ENCODE measurements around the gene TFPI2. TPM values are rescaled to one million over a fixed set of nuclear protein-coding genes. Genes with fewer than 3 reads are reported as not detected.

Gene TFPI2
- total RNA-seq, 1 experiment from 2014 or later = 6.1 TPM

- Histone ChIP-seq H3K27me3 (replicated peaks; ENCODE audit: insufficient read depth, low read depth, low read length, poor library complexity) (no peaks in the 10 kb centered on the region), H3K9me3 (ENCODE audit: low read depth, low read length, poor library complexity, severe bottlenecking) (no peaks in the 10 kb centered on the region), H3K4me1 (ENCODE audit: insufficient read depth, low read length, poor library complexity, severe bottlenecking) (peaks cover 28% of the 10 kb centered on the region), H3K27ac (ENCODE audit: low read depth, low read length, poor library complexity, severe bottlenecking) (no peak overlapping the region), H3K4me3 (ENCODE audit: low read depth, low read length, poor library complexity, severe bottlenecking) (no peak overlapping the region), H3K36me3 (ENCODE audit: insufficient read depth, low read length, poor library complexity, severe bottlenecking) (peaks cover 3% of the 10 kb centered on the region)
- TF ChIP-seq EZH2 (IDR thresholded peaks at IDR 0.05; ENCODE audit: borderline replicate concordance, low read depth, low read length, poor library complexity, severe bottlenecking) = no peak
- no peak for TF ChIP-seq CTCF (conservative IDR thresholded peaks at IDR 0.05; ENCODE audit: low read depth, low read length)
- DNase-seq (ENCODE audit: low spot score) = no peak
- ChIA-PET CTCF (no interaction called here), POLR2A (ENCODE audit: low non-redundant PET) (no interaction called here)
- no TSS peak for BruUV-seq (replicated peaks)
- intact Hi-C loops (cut with micrococcal nuclease; ENCODE audit: unreplicated experiment) = no loop called here
Measured at GRCh38 chr7:93927585-93927984, 37.0 kb upstream of the TFPI2 start.

- Histone ChIP-seq H3K36me3 (ENCODE audit: insufficient read depth, low read length, poor library complexity, severe bottlenecking) (peaks cover 3% of the 10 kb centered on the region), H3K4me1 (ENCODE audit: insufficient read depth, low read length, poor library complexity, severe bottlenecking) (peaks cover 28% of the 10 kb centered on the region), H3K27ac (ENCODE audit: low read depth, low read length, poor library complexity, severe bottlenecking) (no peak overlapping the region), H3K9me3 (ENCODE audit: low read depth, low read length, poor library complexity, severe bottlenecking) (no peaks in the 10 kb centered on the region), H3K4me3 (ENCODE audit: low read depth, low read length, poor library complexity, severe bottlenecking) (no peak overlapping the region), H3K27me3 (replicated peaks; ENCODE audit: insufficient read depth, low read depth, low read length, poor library complexity) (no peaks in the 10 kb centered on the region)
- BruUV-seq (replicated peaks) = no TSS peak
- intact Hi-C loops (cut with micrococcal nuclease; ENCODE audit: unreplicated experiment) = no loop called here
- CTCF ChIA-PET = no interaction called here
- POLR2A ChIA-PET (ENCODE audit: low non-redundant PET) = no interaction called here
- no peak for DNase-seq (ENCODE audit: low spot score)
- TF ChIP-seq CTCF (conservative IDR thresholded peaks at IDR 0.05; ENCODE audit: low read depth, low read length) (no peak), EZH2 (IDR thresholded peaks at IDR 0.05; ENCODE audit: borderline replicate concordance, low read depth, low read length, poor library complexity, severe bottlenecking) (no peak)
Measured at GRCh38 chr7:93926800-93927199, 36.2 kb upstream of the TFPI2 start.

GRCh38 chr7:93923942-93924341 is 33.4 kb upstream of the TFPI2 start:
- POLR2A ChIA-PET (ENCODE audit: low non-redundant PET) = no interaction called here
- H3K4me1 ChIP-seq (ENCODE audit: insufficient read depth, low read length, poor library complexity, severe bottlenecking) = peaks cover 26% of the 10 kb centered on the region
- intact Hi-C loops (cut with micrococcal nuclease; ENCODE audit: unreplicated experiment) = loop anchor here (1.0 kb wide), 1 partner anchor 34 kb away; the partner anchor contains the start of gene TFPI2
- CTCF ChIA-PET = no interaction called here
- H3K4me3 ChIP-seq (ENCODE audit: low read depth, low read length, poor library complexity, severe bottlenecking) = peak overlapping the region; percentile 57
- TF ChIP-seq EZH2 (IDR thresholded peaks at IDR 0.05; ENCODE audit: borderline replicate concordance, low read depth, low read length, poor library complexity, severe bottlenecking) (no peak), CTCF (conservative IDR thresholded peaks at IDR 0.05; ENCODE audit: low read depth, low read length) (no peak)
- no TSS peak for BruUV-seq (replicated peaks)
- H3K36me3 ChIP-seq (ENCODE audit: insufficient read depth, low read length, poor library complexity, severe bottlenecking) = peaks cover 3% of the 10 kb centered on the region
- no peak overlapping the region for H3K27ac ChIP-seq (ENCODE audit: low read depth, low read length, poor library complexity, severe bottlenecking)
- H3K27me3 ChIP-seq (replicated peaks; ENCODE audit: insufficient read depth, low read depth, low read length, poor library complexity) = no peaks in the 10 kb centered on the region
- DNase-seq (ENCODE audit: low spot score) = no peak
- no peaks in the 10 kb centered on the region for H3K9me3 ChIP-seq (ENCODE audit: low read depth, low read length, poor library complexity, severe bottlenecking)

All from A673 (cell line).